Fibroblast of pulmonary artery (primary cell): ENCODE data around the gene SIL1.
A peak's percentile ranks its signal among the peaks of the same experiment; 100 is the strongest.
"Not testable (repeated sequence)": the region's sequence is repeated elsewhere in the genome, so short reads cannot be mapped to it uniquely, and the experiment has no call there.

Source experiments
- DNase-seq: peaks from one replicate; pipeline ENCODE4 v3.0.0-alpha.2; 2010; ENCODE audit warnings: low read depth
- H3K4me3 ChIP-seq: replicated peaks from 2 replicates; pipeline ENCODE4 v1.5.1; 2011; ENCODE audit warnings: low read depth, mild to moderate bottlenecking, control low read depth, low read length, moderate library complexity
- CTCF ChIP-seq: IDR thresholded peaks from 2 replicates; pipeline ENCODE4 v1.5.1; 2011; ENCODE audit warnings: mild to moderate bottlenecking, control low read depth, low read length, inconsistent platforms; ENCODE audit errors: missing control alignments

Gene SIL1

GRCh38 chr5:139232147-139232724 lies 34.1 kb upstream of the SIL1 start:
- no peak overlapping the region for H3K4me3 ChIP-seq
- no peak for TF ChIP-seq CTCF
- no peak for DNase-seq

- no peak overlapping the region for H3K4me3 ChIP-seq
- TF ChIP-seq CTCF, result no peak
- no peak for DNase-seq
Observed at GRCh38 chr5:139228201-139228803, 30.1 kb upstream of the SIL1 start.

- no peak overlapping the region for H3K4me3 ChIP-seq
- no peak for TF ChIP-seq CTCF
- no peak for DNase-seq
Observed at GRCh38 chr5:139226131-139226530, 28.0 kb upstream of the SIL1 start.

GRCh38 chr5:139223481-139223880 lies 25.3 kb upstream of the SIL1 start:
- no peak for DNase-seq
- no peak for TF ChIP-seq CTCF
- no peak overlapping the region for H3K4me3 ChIP-seq

- no peak overlapping the region for H3K4me3 ChIP-seq
- TF ChIP-seq CTCF, result no peak
- DNase-seq, result no peak
Observed at GRCh38 chr5:139222346-139222745, 24.2 kb upstream of the SIL1 start.

- H3K4me3 ChIP-seq, DNase-seq: not testable (repeated sequence)
Observed at GRCh38 chr5:139218038-139218437, 19.9 kb upstream of the SIL1 start.

GRCh38 chr5:139215107-139215975 lies 17.2 kb upstream of the SIL1 start:
- DNase-seq, result peak; percentile 47
- no peak overlapping the region for H3K4me3 ChIP-seq
- no peak for TF ChIP-seq CTCF
